OCI-LY1 (cell line): Measurements from ENCODE around the gene NELL1.

Experiments used
- CTCF ChIP-seq: fragments of 200-600 bp; sonication (generic), shearing (Covaris generic); IDR thresholded peaks from 2 replicates; pipeline ENCODE4 v1.5.1; 2017; ENCODE audit warnings: mild to moderate bottlenecking, antibody characterized with exemption, low read length, moderate library complexity, mixed read lengths
- EZH2 ChIP-seq: fragments of 200-600 bp; sonication (generic), shearing (Covaris generic); IDR thresholded peaks from 2 replicates; pipeline ENCODE4 v1.8.0; 2017; ENCODE audit warnings: borderline replicate concordance, mixed run types, mild to moderate bottlenecking, antibody characterized with exemption, low read length, moderate library complexity, mixed read lengths

- TF ChIP-seq CTCF = no peak
- TF ChIP-seq EZH2 = no peak
These were observed 758.3 kb downstream of the NELL1 start for GRCh38 chr11:21427726-21428125.
